ENCODE measurements around the gene THSD7B.

- no peak for TF ChIP-seq EZH2phosphoT487 (IDR thresholded peaks at IDR 0.05; ENCODE audit: insufficient read depth, low read depth)
- TF ChIP-seq EZH2 (IDR thresholded peaks at IDR 0.05; ENCODE audit: insufficient read depth, poor library complexity, severe bottlenecking), result no peak
Observed at GRCh38 chr2:137566387-137566786, 801.0 kb downstream of the THSD7B start.
